GM12891 (cell line): ENCODE measurements around the gene RAB40AL.
"Not testable (repeated sequence)": the region's sequence is repeated elsewhere in the genome, so short reads cannot be mapped to it uniquely, and the experiment has no call there.

Experiments
- DNase-seq: peaks from one replicate; pipeline ENCODE4 v3.0.0; 2011; ENCODE audit warnings: low spot score; ENCODE audit not compliant: insufficient read length
- FAIRE-seq: peaks from 2 replicates; lab custom pipeline; 2011; peaks lifted over from hg19 to GRCh38; lab: Jason Lieb, UNC
- PAX5 ChIP-seq: IDR thresholded peaks from 2 replicates; pipeline ENCODE4 v1.6.1; 2011; ENCODE audit warnings: low read length, moderate library complexity, mild to moderate bottlenecking; ENCODE audit not compliant: insufficient read depth, severe bottlenecking
- POLR2A ChIP-seq: IDR thresholded peaks from 2 replicates; pipeline ENCODE4 v1.6.1; 2011; ENCODE audit warnings: low read depth, low read length, control low read depth
- POLR2AphosphoS5 ChIP-seq: IDR thresholded peaks from 2 replicates; pipeline ENCODE4 v1.6.1; 2011; ENCODE audit warnings: low read depth, low read length, control low read depth
- POU2F2 ChIP-seq: IDR thresholded peaks from 2 replicates; pipeline ENCODE4 v1.6.1; 2011; ENCODE audit warnings: low read depth, mild to moderate bottlenecking, control low read depth, low read length, moderate library complexity
- SPI1 ChIP-seq: IDR thresholded peaks from 2 replicates; pipeline ENCODE4 v1.6.1; 2011; ENCODE audit warnings: low read depth, low read length, control low read depth
- TAF1 ChIP-seq: IDR thresholded peaks from 2 replicates; pipeline ENCODE4 v1.6.1; 2011; ENCODE audit warnings: low read depth, low read length, control low read depth

Gene RAB40AL

DNA sequence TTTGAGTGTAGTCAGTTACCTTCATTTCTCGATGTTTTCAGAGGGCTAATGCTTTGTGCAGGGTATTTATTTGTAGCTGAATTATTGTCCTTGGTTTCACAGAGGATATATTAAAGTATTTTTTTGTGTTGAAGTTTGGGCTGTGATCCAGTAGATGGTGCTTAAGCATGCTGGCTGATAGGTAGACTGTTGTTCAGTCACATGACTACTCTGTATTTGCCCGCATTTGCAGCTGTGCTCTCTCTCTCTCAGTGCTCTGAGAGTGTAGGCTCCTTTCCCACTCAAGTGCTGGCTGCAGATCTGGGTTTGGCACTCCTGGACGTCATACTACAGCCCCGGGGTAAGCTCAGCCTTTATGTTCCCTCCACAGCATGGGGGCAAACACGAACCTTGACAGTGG, 21.7 kb downstream of the RAB40AL start:
- TF ChIP-seq POU2F2 (no peak), SPI1 (no peak), POLR2AphosphoS5 (no peak)
- DNase-seq: no peak
- no peak for FAIRE-seq

DNA sequence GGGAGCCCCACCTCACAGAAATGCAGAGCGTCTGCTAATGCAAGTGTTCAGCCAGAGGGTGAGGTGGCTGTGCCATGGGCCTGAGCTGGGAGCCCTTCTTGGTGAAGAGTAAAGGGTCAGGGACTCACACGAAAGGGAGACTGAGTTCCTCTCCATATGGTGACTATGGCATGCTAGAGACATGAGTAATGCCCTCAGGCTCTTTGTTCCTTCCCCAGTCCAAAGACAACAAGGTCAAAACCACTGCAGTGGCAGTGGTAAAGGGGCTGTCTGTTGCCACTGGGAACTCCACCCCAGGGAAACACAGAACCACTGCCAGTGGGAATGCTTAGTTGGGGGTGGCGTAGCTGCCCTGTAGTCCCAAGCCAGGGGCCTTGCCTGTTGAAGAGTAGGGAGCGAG, 22.4 kb downstream of the RAB40AL start:
- TF ChIP-seq PAX5 (no peak), POU2F2 (no peak), POLR2A (no peak), SPI1 (no peak), POLR2AphosphoS5 (no peak), TAF1 (no peak)
- DNase-seq: no peak
- no peak for FAIRE-seq

- FAIRE-seq (no peak), DNase-seq (no peak)
- no peak for TF ChIP-seq SPI1
- TF ChIP-seq PAX5: no peak
- TF ChIP-seq POLR2A: no peak
- no peak for TF ChIP-seq POLR2AphosphoS5
- TF ChIP-seq TAF1: no peak
- no peak for TF ChIP-seq POU2F2
These were observed 26.9 kb downstream of the RAB40AL start for GRCh38 chrX:102963955-102964354.

DNA sequence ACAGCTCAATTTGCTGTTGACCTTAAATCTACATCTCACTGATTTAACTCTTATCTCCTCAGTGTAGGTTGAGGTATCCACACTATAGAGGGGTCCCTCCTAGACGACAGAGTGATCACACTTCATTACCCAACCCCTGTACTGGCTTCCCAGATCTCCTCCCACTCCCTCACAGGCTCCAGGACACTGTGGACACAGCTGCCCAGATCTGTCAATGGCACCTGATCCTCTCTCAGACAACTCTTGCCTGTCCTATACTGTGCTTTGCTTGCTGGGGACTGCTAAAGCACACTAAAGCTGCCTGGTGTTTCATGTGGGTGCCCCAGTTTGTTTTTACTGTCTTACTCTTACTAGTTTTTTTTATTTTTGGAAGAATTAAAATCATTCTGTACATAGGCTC, 27.9 kb downstream of the RAB40AL start:
- DNase-seq (no peak), FAIRE-seq (no peak)
- TF ChIP-seq TAF1 (no peak), POLR2AphosphoS5 (no peak), SPI1 (no peak), POLR2A (no peak), POU2F2 (no peak), PAX5 (no peak)

DNA sequence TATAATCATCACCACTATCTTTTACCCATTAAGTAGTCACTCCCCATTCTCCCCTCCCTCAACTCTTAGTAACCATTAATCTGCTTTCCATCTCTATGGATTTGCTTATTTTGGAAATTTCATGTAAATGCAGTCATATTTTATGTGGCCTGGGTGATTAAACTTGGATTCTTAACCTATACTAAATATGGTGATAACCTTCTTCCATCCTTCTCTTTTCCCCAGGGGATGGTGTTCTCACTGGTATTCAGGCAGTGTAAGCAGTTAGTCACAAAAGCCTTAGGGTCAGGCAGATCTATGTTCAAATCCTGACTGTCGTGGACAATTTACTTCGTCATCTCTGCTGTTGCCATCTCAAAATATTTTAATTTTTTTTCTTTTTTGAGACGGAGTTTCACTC, 29.6 kb downstream of the RAB40AL start:
- FAIRE-seq (no peak), DNase-seq (no peak)
- TF ChIP-seq SPI1 (no peak), POLR2A (no peak), POLR2AphosphoS5 (no peak), POU2F2 (no peak), PAX5 (no peak), TAF1 (no peak)

DNA sequence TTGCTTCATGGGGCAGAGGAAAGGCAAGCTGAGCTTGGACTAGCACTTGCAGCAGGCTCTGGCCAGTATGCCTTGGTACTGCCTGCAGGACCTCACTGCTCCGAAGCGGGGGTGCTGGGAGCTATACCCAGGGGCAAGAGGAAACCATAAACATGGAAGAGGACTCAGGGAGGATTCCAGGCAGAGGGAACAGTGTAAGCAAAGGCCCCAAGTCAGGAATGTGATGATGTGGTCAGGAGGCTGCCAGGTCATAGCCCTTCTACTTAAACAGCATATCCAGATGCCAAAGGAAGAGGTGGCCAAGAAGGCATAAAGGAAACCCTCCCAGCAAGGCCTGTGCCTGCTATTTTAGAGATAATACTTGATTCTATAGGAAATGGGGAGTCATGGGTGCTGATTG, 31.1 kb downstream of the RAB40AL start:
- TF ChIP-seq POLR2A (no peak), TAF1 (no peak), POLR2AphosphoS5 (no peak), PAX5 (no peak), POU2F2 (no peak), SPI1 (no peak)
- DNase-seq (no peak), FAIRE-seq (no peak)

GRCh38 chrX:102971536-102971935, 34.5 kb downstream of the RAB40AL start:
- FAIRE-seq, DNase-seq: not testable (repeated sequence)

DNA sequence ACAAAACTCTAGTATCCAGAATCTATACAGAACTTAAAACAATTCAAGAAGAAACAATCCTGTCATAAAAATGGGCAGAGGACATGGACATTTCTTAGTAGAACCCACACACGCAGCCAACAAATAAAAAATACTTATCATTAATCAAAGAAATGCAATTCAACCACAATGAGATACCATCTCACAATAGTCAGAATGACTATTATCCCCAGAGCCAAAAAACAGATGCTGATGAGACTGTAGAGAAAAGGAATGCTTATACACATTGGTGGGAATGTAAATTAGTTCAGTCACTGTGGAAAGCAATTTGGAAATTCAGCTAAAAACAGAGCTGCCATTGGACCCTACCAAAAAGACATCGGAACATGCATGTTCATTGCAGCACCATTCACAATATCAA, 37.9 kb downstream of the RAB40AL start:
- TF ChIP-seq SPI1 (no peak), POU2F2 (no peak), POLR2A (no peak), POLR2AphosphoS5 (no peak), PAX5 (no peak), TAF1 (no peak)

GRCh38 chrX:102976286-102976685, 39.2 kb downstream of the RAB40AL start:
- FAIRE-seq: no peak
- DNase-seq: no peak

More for the DNA sequence above, 37.9 kb downstream of the RAB40AL start:
- DNase-seq (no peak), FAIRE-seq (no peak)

DNA sequence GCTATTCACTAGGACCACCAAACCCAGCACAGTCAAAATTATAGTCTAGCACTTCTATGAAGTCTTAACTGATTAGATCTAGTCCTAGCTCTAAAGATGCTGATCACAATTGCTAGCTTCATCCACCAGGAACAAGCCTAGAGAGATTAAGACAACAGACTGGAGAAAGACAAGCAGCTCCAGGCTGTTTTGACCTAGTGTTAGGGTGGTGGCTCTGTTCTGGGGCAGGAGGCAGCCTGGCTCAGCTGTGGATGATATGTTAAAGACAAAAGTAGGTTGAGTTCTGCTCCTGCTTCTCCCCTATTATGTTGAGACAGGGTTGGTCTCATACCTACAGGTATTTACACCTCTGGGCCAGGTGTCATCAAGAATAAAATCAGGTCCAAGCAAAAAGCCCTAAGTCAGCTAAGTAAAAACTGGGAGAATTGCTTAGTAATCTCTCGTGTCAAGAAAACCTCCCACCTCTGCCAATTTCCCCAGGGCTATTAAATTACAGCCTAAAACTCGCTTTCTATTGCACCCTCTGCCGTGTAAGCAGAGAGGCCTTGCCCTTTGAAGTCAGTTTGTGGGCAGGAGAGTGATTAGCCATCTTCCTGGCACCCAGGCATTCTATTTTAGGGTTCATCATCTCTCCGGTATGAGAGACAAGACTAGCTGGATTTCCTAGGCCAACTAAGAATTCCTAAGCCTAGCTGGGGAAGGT, 39.9 kb downstream of the RAB40AL start:
- no peak for FAIRE-seq
- no peak for DNase-seq
- no peak for TF ChIP-seq POLR2AphosphoS5
- no peak for TF ChIP-seq TAF1
- TF ChIP-seq PAX5: no peak
- no peak for TF ChIP-seq POU2F2
- TF ChIP-seq SPI1: no peak
- TF ChIP-seq POLR2A: no peak

More at GRCh38 chrX:102976286-102976685, 39.2 kb downstream of the RAB40AL start:
- TF ChIP-seq TAF1 (no peak), POLR2A (no peak), POLR2AphosphoS5 (no peak), PAX5 (no peak), POU2F2 (no peak), SPI1 (no peak)
